Measurements from ENCODE around the gene SCT.

- TF ChIP-seq CTCF (IDR thresholded peaks at IDR 0.05), result no peak
- no peak for TF ChIP-seq EZH2 (IDR thresholded peaks at IDR 0.05; ENCODE audit: borderline replicate concordance, insufficient read depth, low read depth, low read length, poor library complexity, severe bottlenecking)
These were observed 33.6 kb downstream of the SCT start for GRCh38 chr11:593347-593746.

All from B cell (primary cell).